Lower leg skin (tissue), 3 donors: ENCODE data around the gene PABPN1.

Experiments
- POLR2A ChIP-seq, 2 donors: fragments of 450-650 bp; IDR thresholded peaks; one replicate each; pipeline ENCODE4 v1.6.1; 2016 to 2017; ENCODE audit warnings: antibody characterized with exemption in 2 of 2, mild to moderate bottlenecking in 1 of 2, moderate library complexity in 1 of 2
- TF ChIP-seq, protein P1 (sequence below), 3 donors: fragments of 450-650 bp; IDR thresholded peaks; one replicate each; pipeline ENCODE4 v1.5.1; 2016; ENCODE audit warnings: antibody characterized with exemption in 3 of 3, mild to moderate bottlenecking in 3 of 3, moderate library complexity in 2 of 3

DNA sequence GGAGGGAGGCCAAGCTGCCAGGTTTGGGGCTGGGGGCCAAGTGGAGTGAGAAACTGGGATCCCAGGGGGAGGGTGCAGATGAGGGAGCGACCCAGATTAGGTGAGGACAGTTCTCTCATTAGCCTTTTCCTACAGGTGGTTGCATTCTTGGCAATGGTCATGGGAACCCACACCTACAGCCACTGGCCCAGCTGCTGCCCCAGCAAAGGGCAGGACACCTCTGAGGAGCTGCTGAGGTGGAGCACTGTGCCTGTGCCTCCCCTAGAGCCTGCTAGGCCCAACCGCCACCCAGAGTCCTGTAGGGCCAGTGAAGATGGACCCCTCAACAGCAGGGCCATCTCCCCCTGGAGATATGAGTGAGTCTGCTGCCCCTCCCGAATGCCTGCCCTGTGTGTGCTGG lies 51.8 kb downstream of the PABPN1 start:
- TF ChIP-seq, protein P1, sequence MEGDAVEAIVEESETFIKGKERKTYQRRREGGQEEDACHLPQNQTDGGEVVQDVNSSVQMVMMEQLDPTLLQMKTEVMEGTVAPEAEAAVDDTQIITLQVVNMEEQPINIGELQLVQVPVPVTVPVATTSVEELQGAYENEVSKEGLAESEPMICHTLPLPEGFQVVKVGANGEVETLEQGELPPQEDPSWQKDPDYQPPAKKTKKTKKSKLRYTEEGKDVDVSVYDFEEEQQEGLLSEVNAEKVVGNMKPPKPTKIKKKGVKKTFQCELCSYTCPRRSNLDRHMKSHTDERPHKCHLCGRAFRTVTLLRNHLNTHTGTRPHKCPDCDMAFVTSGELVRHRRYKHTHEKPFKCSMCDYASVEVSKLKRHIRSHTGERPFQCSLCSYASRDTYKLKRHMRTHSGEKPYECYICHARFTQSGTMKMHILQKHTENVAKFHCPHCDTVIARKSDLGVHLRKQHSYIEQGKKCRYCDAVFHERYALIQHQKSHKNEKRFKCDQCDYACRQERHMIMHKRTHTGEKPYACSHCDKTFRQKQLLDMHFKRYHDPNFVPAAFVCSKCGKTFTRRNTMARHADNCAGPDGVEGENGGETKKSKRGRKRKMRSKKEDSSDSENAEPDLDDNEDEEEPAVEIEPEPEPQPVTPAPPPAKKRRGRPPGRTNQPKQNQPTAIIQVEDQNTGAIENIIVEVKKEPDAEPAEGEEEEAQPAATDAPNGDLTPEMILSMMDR (IDR thresholded peaks at IDR 0.05) = no peak
- no peak for TF ChIP-seq POLR2A (IDR thresholded peaks at IDR 0.05)
